ENCODE results near the gene SLC25A45. TPM values are rescaled to one million over a fixed set of nuclear protein-coding genes. Genes with fewer than 3 reads are reported as not detected.

The SLC25A45 gene
- total and polyA plus RNA-seq, 2 experiments from 2014 or later, result 0.10 to 0.74 TPM

DNA sequence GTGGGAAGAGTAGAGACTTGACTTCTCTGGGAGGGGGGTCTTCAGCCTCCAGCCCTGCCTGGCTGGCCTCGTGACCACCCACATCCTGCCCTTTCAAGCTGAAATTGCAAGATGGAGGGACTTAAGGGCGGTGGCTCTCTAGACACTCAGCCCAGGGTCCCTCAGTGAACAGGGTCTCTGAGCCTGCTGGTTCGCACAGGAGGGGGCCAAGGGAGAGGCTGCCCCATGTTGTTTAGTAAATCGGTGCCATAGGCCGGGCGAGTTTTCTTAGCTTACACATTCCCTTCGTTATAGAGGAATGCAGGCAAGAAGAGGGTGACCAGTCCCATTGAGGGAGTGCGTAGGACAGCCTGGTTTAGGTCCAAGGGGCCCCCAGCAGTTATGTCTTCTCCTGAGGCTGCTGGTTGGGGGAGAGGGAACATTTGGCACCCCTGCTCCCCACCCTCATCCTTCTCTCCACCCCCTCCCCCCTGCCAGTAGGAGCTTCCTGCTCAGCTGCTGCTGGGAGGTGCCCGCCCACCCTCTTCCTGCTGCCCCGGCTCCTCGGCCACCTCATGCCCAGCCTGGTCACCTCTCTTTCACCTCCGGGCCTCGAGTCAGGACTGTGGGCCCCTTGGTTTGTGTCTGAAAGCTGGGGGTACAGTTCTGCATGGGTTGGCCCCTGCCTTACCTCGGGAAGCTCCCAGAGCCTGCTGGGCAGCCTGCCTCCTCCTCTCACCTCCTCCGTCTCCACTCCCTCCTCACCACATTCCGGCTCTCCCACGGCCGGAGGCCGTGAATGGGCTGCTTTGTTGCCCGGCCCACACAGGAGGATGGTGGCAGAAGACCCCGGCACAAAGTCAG is 7.9 kb upstream of the SLC25A45 start (continued):
- TF ChIP-seq, protein P1, sequence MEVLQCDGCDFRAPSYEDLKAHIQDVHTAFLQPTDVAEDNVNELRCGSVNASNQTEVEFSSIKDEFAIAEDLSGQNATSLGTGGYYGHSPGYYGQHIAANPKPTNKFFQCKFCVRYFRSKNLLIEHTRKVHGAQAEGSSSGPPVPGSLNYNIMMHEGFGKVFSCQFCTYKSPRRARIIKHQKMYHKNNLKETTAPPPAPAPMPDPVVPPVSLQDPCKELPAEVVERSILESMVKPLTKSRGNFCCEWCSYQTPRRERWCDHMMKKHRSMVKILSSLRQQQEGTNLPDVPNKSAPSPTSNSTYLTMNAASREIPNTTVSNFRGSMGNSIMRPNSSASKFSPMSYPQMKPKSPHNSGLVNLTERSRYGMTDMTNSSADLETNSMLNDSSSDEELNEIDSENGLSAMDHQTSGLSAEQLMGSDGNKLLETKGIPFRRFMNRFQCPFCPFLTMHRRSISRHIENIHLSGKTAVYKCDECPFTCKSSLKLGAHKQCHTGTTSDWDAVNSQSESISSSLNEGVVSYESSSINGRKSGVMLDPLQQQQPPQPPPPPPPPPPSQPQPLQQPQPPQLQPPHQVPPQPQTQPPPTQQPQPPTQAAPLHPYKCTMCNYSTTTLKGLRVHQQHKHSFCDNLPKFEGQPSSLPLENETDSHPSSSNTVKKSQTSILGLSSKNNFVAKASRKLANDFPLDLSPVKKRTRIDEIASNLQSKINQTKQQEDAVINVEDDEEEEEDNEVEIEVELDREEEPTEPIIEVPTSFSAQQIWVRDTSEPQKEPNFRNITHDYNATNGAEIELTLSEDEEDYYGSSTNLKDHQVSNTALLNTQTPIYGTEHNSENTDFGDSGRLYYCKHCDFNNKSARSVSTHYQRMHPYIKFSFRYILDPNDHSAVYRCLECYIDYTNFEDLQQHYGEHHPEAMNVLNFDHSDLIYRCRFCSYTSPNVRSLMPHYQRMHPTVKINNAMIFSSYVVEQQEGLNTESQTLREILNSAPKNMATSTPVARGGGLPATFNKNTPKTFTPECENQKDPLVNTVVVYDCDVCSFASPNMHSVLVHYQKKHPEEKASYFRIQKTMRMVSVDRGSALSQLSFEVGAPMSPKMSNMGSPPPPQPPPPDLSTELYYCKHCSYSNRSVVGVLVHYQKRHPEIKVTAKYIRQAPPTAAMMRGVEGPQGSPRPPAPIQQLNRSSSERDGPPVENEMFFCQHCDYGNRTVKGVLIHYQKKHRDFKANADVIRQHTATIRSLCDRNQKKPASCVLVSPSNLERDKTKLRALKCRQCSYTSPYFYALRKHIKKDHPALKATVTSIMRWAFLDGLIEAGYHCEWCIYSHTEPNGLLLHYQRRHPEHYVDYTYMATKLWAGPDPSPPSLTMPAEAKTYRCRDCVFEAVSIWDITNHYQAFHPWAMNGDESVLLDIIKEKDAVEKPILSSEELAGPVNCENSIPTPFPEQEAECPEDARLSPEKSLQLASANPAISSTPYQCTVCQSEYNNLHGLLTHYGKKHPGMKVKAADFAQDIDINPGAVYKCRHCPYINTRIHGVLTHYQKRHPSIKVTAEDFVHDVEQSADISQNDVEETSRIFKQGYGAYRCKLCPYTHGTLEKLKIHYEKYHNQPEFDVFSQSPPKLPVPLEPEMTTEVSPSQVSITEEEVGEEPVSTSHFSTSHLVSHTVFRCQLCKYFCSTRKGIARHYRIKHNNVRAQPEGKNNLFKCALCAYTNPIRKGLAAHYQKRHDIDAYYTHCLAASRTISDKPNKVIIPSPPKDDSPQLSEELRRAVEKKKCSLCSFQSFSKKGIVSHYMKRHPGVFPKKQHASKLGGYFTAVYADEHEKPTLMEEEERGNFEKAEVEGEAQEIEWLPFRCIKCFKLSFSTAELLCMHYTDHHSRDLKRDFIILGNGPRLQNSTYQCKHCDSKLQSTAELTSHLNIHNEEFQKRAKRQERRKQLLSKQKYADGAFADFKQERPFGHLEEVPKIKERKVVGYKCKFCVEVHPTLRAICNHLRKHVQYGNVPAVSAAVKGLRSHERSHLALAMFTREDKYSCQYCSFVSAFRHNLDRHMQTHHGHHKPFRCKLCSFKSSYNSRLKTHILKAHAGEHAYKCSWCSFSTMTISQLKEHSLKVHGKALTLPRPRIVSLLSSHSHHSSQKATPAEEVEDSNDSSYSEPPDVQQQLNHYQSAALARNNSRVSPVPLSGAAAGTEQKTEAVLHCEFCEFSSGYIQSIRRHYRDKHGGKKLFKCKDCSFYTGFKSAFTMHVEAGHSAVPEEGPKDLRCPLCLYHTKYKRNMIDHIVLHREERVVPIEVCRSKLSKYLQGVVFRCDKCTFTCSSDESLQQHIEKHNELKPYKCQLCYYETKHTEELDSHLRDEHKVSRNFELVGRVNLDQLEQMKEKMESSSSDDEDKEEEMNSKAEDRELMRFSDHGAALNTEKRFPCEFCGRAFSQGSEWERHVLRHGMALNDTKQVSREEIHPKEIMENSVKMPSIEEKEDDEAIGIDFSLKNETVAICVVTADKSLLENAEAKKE (CRISPR knock-in tag; IDR thresholded peaks at IDR 0.05), result no peak
- TF ChIP-seq, protein P2, sequence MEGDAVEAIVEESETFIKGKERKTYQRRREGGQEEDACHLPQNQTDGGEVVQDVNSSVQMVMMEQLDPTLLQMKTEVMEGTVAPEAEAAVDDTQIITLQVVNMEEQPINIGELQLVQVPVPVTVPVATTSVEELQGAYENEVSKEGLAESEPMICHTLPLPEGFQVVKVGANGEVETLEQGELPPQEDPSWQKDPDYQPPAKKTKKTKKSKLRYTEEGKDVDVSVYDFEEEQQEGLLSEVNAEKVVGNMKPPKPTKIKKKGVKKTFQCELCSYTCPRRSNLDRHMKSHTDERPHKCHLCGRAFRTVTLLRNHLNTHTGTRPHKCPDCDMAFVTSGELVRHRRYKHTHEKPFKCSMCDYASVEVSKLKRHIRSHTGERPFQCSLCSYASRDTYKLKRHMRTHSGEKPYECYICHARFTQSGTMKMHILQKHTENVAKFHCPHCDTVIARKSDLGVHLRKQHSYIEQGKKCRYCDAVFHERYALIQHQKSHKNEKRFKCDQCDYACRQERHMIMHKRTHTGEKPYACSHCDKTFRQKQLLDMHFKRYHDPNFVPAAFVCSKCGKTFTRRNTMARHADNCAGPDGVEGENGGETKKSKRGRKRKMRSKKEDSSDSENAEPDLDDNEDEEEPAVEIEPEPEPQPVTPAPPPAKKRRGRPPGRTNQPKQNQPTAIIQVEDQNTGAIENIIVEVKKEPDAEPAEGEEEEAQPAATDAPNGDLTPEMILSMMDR (conservative IDR thresholded peaks at IDR 0.05; ENCODE audit: low read depth in 2 of 2), result no peak
- TF ChIP-seq, protein P3, sequence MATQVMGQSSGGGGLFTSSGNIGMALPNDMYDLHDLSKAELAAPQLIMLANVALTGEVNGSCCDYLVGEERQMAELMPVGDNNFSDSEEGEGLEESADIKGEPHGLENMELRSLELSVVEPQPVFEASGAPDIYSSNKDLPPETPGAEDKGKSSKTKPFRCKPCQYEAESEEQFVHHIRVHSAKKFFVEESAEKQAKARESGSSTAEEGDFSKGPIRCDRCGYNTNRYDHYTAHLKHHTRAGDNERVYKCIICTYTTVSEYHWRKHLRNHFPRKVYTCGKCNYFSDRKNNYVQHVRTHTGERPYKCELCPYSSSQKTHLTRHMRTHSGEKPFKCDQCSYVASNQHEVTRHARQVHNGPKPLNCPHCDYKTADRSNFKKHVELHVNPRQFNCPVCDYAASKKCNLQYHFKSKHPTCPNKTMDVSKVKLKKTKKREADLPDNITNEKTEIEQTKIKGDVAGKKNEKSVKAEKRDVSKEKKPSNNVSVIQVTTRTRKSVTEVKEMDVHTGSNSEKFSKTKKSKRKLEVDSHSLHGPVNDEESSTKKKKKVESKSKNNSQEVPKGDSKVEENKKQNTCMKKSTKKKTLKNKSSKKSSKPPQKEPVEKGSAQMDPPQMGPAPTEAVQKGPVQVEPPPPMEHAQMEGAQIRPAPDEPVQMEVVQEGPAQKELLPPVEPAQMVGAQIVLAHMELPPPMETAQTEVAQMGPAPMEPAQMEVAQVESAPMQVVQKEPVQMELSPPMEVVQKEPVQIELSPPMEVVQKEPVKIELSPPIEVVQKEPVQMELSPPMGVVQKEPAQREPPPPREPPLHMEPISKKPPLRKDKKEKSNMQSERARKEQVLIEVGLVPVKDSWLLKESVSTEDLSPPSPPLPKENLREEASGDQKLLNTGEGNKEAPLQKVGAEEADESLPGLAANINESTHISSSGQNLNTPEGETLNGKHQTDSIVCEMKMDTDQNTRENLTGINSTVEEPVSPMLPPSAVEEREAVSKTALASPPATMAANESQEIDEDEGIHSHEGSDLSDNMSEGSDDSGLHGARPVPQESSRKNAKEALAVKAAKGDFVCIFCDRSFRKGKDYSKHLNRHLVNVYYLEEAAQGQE (IDR thresholded peaks at IDR 0.05; ENCODE audit: unreplicated experiment), result no peak
- TF ChIP-seq JUNB (IDR thresholded peaks at IDR 0.05; ENCODE audit: unreplicated experiment), result no peak
- TF ChIP-seq EZH2phosphoT487 (IDR thresholded peaks at IDR 0.05; ENCODE audit: unreplicated experiment), result no peak

All from GM23338 (cell line).